ENCODE results near the gene TNFSF13.

Gene TNFSF13

DNA sequence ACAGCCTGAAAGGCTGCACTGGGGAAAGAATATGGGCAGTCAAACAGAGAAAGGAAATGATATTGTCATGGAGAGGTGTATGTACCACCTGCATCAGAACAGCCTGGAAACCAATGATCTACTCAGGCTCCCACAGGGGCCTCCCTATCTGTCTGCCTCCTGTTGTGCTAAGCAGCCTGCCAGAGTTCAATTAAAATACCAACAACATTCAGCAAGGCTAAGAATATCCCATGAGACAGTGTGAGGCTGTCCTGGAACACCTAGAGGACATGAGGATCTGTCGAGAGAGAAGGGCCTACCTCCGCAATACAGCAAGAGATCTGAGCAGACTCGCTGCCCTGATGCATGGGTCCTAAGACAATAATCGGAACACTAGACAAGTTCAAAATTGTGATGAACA, 47.7 kb downstream of the TNFSF13 start:
- Histone ChIP-seq H3K36me3 (ENCODE audit: insufficient read depth, low read length) (peaks cover 68% of the 10 kb centered on the region), H3K79me2 (ENCODE audit: insufficient read depth, low read length) (peaks cover 47% of the 10 kb centered on the region), H3K4me2 (ENCODE audit: insufficient read depth, low read length) (no peak overlapping the region)

DNA sequence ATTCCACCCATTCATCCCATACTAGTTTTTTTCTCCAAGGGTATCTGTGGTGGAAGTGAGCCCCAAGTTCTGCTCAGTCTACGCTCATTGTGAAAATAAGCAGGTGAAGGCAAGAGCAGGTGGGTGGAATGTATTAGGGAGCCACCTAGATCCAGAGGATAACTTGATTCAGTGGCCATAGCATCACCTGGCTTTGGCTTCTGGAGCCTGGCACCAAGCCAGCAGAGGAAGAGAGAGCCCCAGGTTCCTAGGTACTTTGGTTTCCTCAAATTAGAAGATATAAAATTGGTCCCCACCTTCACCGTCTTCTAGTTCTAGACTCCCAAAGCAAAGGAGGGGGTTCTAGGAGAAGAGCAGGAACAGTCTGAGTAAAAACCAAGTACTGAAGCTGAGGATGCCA, 52.1 kb downstream of the TNFSF13 start:
- Histone ChIP-seq H3K27ac (ENCODE audit: low read length) (no peak overlapping the region), H3K9me3 (ENCODE audit: insufficient read depth, low read length, severe bottlenecking) (no peaks in the 10 kb centered on the region), H3K4me1 (ENCODE audit: insufficient read depth, low read length) (peaks cover 44% of the 10 kb centered on the region), H3K36me3 (ENCODE audit: insufficient read depth, low read length) (peaks cover 41% of the 10 kb centered on the region), H3K9ac (ENCODE audit: low read depth, low read length) (no peak overlapping the region), H3K27me3 (ENCODE audit: insufficient read depth, low read length, poor library complexity) (no peaks in the 10 kb centered on the region), H3K4me2 (ENCODE audit: insufficient read depth, low read length) (0 out of 2 replicates have a peak overlapping the region, but pooled peaks have one; percentile 78), H3K4me3 (ENCODE audit: low read depth in 1 of 2, low read length in 2 of 2) (no peak overlapping the region), H4K20me1 (ENCODE audit: insufficient read depth, low read length) (peaks cover 44% of the 10 kb centered on the region; the same call in 1 of the 2 replicates), H3K79me2 (ENCODE audit: insufficient read depth, low read length) (peaks cover 77% of the 10 kb centered on the region), H2AFZ (ENCODE audit: low read depth, low read length) (no peak overlapping the region)
- TF ChIP-seq EZH2 (IDR thresholded peaks at IDR 0.05; ENCODE audit: borderline replicate concordance, low read depth, low read length, severe bottlenecking) = no peak
- TF ChIP-seq, protein P1, sequence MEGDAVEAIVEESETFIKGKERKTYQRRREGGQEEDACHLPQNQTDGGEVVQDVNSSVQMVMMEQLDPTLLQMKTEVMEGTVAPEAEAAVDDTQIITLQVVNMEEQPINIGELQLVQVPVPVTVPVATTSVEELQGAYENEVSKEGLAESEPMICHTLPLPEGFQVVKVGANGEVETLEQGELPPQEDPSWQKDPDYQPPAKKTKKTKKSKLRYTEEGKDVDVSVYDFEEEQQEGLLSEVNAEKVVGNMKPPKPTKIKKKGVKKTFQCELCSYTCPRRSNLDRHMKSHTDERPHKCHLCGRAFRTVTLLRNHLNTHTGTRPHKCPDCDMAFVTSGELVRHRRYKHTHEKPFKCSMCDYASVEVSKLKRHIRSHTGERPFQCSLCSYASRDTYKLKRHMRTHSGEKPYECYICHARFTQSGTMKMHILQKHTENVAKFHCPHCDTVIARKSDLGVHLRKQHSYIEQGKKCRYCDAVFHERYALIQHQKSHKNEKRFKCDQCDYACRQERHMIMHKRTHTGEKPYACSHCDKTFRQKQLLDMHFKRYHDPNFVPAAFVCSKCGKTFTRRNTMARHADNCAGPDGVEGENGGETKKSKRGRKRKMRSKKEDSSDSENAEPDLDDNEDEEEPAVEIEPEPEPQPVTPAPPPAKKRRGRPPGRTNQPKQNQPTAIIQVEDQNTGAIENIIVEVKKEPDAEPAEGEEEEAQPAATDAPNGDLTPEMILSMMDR (IDR thresholded peaks at IDR 0.05; ENCODE audit: borderline replicate concordance, extremely low read depth, low read length, poor library complexity, severe bottlenecking) = no peak
- ATAC-seq (ENCODE audit: insufficient read depth, low read depth) = no peak
- DNase-seq = no peak

More for the DNA sequence above, 47.7 kb downstream of the TNFSF13 start:
- H4K20me1 ChIP-seq (ENCODE audit: insufficient read depth, low read length) = peaks cover 21% of the 10 kb centered on the region; the same call in 1 of the 2 replicates
- H3K9ac ChIP-seq (ENCODE audit: low read depth, low read length) = no peak overlapping the region
- peaks cover 13% of the 10 kb centered on the region for H3K4me1 ChIP-seq (ENCODE audit: insufficient read depth, low read length)
- H3K27me3 ChIP-seq (ENCODE audit: insufficient read depth, low read length, poor library complexity) = no peaks in the 10 kb centered on the region
- ATAC-seq (ENCODE audit: insufficient read depth, low read depth) = no peak
- no peak overlapping the region for H2AFZ ChIP-seq (ENCODE audit: low read depth, low read length)
- no peak for DNase-seq
- no peak overlapping the region for H3K4me3 ChIP-seq (ENCODE audit: low read depth in 1 of 2, low read length in 2 of 2)
- H3K9me3 ChIP-seq (ENCODE audit: insufficient read depth, low read length, severe bottlenecking) = no peaks in the 10 kb centered on the region
- TF ChIP-seq, protein P1 (IDR thresholded peaks at IDR 0.05; ENCODE audit: borderline replicate concordance, extremely low read depth, low read length, poor library complexity, severe bottlenecking) = no peak
- no peak for TF ChIP-seq EZH2 (IDR thresholded peaks at IDR 0.05; ENCODE audit: borderline replicate concordance, low read depth, low read length, severe bottlenecking)
- no peak overlapping the region for H3K27ac ChIP-seq (ENCODE audit: low read length)
